ENCODE measurements around the gene PRKN.

DNA sequence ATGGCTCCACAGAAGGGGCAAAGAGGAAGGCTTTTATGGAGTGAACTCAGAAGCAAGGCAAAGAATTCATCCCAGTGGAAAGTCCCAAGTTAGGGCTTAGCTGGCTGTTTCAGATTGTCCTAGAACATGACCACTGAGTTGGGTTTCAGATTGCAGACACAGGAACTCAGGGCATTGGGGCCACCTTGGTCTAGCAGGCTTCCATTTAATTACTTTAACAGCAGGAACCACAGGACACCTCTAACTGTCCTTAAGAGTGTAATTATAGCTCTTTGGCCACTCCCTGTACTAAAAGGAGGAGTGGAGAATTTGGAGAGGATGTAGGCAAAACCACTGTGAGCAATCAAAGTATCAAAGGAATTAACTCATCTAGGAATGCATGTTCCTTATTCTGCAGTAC lies 1303.1 kb downstream of the PRKN start:
- TF ChIP-seq CTCF (IDR thresholded peaks at IDR 0.05; ENCODE audit: low read length) (no peak), EZH2 (IDR thresholded peaks at IDR 0.05; ENCODE audit: borderline replicate concordance, low read length) (no peak)

Measured in OCI-LY1 (cell line).